ENCODE data around the gene MRPS7. TPM values are rescaled to one million over a fixed set of nuclear protein-coding genes. Genes with fewer than 3 reads are reported as not detected.
A peak's percentile ranks its signal among the peaks of the same experiment; 100 is the strongest.

MRPS7 gene
- total and polyA plus RNA-seq, 2 donors (not counting 3 experiments of a cell fraction or from before 2014, with no cell fraction given) = 79.8 to 82.8 TPM

GRCh38 chr17:75270218-75270965 is 8.7 kb downstream of the MRPS7 start:
- Histone ChIP-seq H3K9me3 (replicated peaks; ENCODE audit: control insufficient read depth, insufficient read depth, low read length) (no peaks in the 10 kb centered on the region), H3K79me2 (ENCODE audit: control insufficient read depth, insufficient read depth, low read length) (no peaks in the 10 kb centered on the region), H3K4me1 (ENCODE audit: control insufficient read depth, extremely low read depth, insufficient read depth, low read length) (peaks cover 42% of the 10 kb centered on the region), H4K20me1 (replicated peaks; ENCODE audit: control insufficient read depth, extremely low read depth, insufficient read depth, low read length) (no peaks in the 10 kb centered on the region), H3K27ac (ENCODE audit: insufficient read depth, low read depth, low read length) (peak overlapping the region; percentile 50), H3K36me3 (ENCODE audit: control insufficient read depth in 2 of 2, extremely low read depth in 1 of 2, insufficient read depth in 2 of 2, low read length in 2 of 2) (peaks cover 3 to 4% of the 10 kb centered on the region in 2 experiments), H2AFZ (ENCODE audit: low read depth, low read length) (peak overlapping the region; percentile 65), H3K4me3 (replicated peaks in 1 of 3; ENCODE audit: insufficient read depth in 1 of 3, low read depth in 1 of 3, low read length in 3 of 3) (peak overlapping the region; percentile 36 to 89 (median 53)), H3K9ac (replicated peaks; ENCODE audit: extremely low read depth, insufficient read depth, low read length) (peak overlapping the region; percentile 91), H3K27me3 (ENCODE audit: control insufficient read depth in 2 of 2, insufficient read depth in 2 of 2, low read length in 2 of 2) (no peaks in the 10 kb centered on the region), H3K9me1 (replicated peaks; ENCODE audit: control insufficient read depth, extremely low read depth, insufficient read depth, low read length) (no peaks in the 10 kb centered on the region), H3K4me2 (ENCODE audit: insufficient read depth, low read length) (peak overlapping the region; percentile 77)
- FAIRE-seq (peak; percentile 67), DNase-seq (ENCODE audit: low read depth, low spot score) (peak; percentile 76)
- CTCF ChIA-PET = interaction anchor here (0.6 to 4.1 kb wide), 45 partner anchors 9 to 585 kb away, joined by 3 to 91 read pairs (median 5); partner anchors contain the start of genes ARMC7, GGA3, GRB2 and MRPS7
- BruUV-seq (replicated peaks) = TSS peak; percentile 13
- dilution Hi-C loops (cut with MboI; ENCODE audit: extremely low pct_ligation_motif_present, low sequenced_read_pairs) (no loop called here), intact Hi-C loops (cut with micrococcal nuclease) (loop anchor here (2.0 kb wide), 2 partner anchors 18 to 134 kb away; partner anchors contain the start of genes GRB2 and SLC25A19)
- POLR2A ChIA-PET = interaction anchor here (0.8 to 2.3 kb wide), 6 partner anchors 9 to 255 kb away, joined by 3 to 23 read pairs (median 5); partner anchors contain the start of genes GGA3, GRB2, LLGL2 and MRPS7
- TF ChIP-seq CTCF (IDR thresholded peaks at IDR 0.05; ENCODE audit: extremely low read depth in 1 of 2, insufficient read depth in 1 of 2, low read depth in 1 of 2, low read length in 2 of 2) (peak; percentile 32 to 33), EZH2 (IDR thresholded peaks at IDR 0.05; ENCODE audit: borderline replicate concordance, low read depth, low read length, severe bottlenecking) (no peak), GATA2 (IDR thresholded peaks at IDR 0.05; ENCODE audit: insufficient read depth, insufficient read length, low read depth, low read length) (no peak), POLR2A (IDR thresholded peaks at IDR 0.05; ENCODE audit: low read depth, low read length) (peak; percentile 42), FOS (IDR thresholded peaks at IDR 0.05; ENCODE audit: borderline replicate concordance, insufficient read depth, low read length) (no peak), POLR2AphosphoS5 (IDR thresholded peaks at IDR 0.05; ENCODE audit: insufficient read depth, low read depth, low read length) (peak; percentile 58), JUN (IDR thresholded peaks at IDR 0.05; ENCODE audit: borderline replicate concordance, insufficient read depth, insufficient read length, low read depth) (no peak), MYC (IDR thresholded peaks at IDR 0.05; ENCODE audit: low read depth, low read length) (no peak)
- TF ChIP-seq, protein P1, sequence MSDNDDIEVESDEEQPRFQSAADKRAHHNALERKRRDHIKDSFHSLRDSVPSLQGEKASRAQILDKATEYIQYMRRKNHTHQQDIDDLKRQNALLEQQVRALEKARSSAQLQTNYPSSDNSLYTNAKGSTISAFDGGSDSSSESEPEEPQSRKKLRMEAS (IDR thresholded peaks at IDR 0.05; ENCODE audit: insufficient read depth, insufficient read length) = no peak

Measured in endothelial cell of umbilical vein (primary cell).